Right lobe of liver (tissue), 4 donors: ENCODE data around the gene LSP1.

Experiments used
- CTCF ChIP-seq, 4 donors: fragments of 200-600 bp in 3 of 4; fragments of 450-650 bp in 1 of 4; IDR thresholded peaks; one replicate each; pipeline versions ENCODE4 v1.5.1 to v1.8.0; 2016 to 2022; ENCODE audit warnings: antibody characterized with exemption in 4 of 4, mild to moderate bottlenecking in 2 of 4
- POLR2A ChIP-seq: fragments of 450-650 bp; IDR thresholded peaks from one replicate; pipeline ENCODE4 v1.6.1; 2017; ENCODE audit warnings: antibody characterized with exemption, mild to moderate bottlenecking
- donor health status: DM: no; HTN: no; CAD: no.
- donor health status: DM: no; HTN: no; CAD: no.
- donor health status: DM: no; HTN: yes; CAD: no.

- TF ChIP-seq CTCF (IDR thresholded peaks at IDR 0.05) (no peak), POLR2A (no peak)
These were observed 79.2 kb downstream of the LSP1 start for GRCh38 chr11:1932105-1932480.
